Hepatocyte (in vitro differentiated cells): ENCODE measurements around the gene GMEB2.

Source experiments
- EZH2 ChIP-seq: fragments of 200-600 bp; sonication (generic); IDR thresholded peaks from 2 replicates; pipeline ENCODE4 v1.6.1; 2016; ENCODE audit warnings: antibody characterized with exemption, mild to moderate bottlenecking, borderline replicate concordance
- EZH2phosphoT487 ChIP-seq: fragments of 200-600 bp; sonication (generic); IDR thresholded peaks from one replicate; pipeline ENCODE4 v1.6.1; 2018; ENCODE audit warnings: antibody characterized with exemption, mild to moderate bottlenecking, low read depth, moderate library complexity; ENCODE audit not compliant: unreplicated experiment, severe bottlenecking
- TF ChIP-seq, protein P1 (sequence below): fragments of 200-600 bp; sonication (generic); IDR thresholded peaks from 2 replicates; pipeline ENCODE4 v1.5.1; 2016; ENCODE audit warnings: antibody characterized with exemption, mild to moderate bottlenecking; ENCODE audit not compliant: poor library complexity

DNA sequence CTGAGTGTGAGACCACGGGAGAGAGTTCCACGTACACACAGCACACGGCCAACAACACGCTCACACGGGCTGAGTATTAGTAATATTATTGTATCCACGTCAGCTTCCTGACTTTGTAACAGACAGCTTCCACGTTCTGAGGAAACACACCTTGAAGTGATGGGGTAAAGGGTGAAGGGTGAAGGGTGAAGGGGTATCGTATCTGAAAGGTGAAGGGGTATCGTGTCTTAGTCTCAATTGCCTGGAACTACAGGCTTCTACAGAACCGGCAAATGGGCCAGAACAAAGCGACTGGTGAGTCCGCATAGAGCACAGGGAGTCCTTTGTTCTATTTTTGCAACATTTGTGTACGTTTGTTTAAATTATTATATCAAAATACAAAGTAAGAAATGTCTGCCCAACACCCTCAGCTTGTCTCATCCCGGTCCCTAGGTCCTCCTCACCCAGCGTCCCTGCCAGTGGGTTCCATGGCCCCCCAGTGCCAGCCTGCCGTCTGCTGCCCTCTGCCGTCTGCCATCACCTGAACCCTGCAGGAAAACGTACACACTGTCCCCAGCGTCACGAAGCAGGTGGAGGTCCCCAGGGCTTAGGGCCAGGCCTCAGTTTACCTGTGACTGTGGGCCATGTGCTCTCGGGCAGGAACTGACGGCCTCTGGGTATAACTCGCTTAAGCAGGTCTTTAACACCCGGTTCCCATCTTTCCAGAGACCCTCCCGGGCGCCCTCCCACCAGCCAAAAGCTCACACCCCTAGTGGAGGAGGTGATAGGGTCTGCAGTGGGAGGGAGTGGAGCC, 48.5 kb downstream of the GMEB2 start:
- TF ChIP-seq EZH2: no peak
- TF ChIP-seq, protein P1, sequence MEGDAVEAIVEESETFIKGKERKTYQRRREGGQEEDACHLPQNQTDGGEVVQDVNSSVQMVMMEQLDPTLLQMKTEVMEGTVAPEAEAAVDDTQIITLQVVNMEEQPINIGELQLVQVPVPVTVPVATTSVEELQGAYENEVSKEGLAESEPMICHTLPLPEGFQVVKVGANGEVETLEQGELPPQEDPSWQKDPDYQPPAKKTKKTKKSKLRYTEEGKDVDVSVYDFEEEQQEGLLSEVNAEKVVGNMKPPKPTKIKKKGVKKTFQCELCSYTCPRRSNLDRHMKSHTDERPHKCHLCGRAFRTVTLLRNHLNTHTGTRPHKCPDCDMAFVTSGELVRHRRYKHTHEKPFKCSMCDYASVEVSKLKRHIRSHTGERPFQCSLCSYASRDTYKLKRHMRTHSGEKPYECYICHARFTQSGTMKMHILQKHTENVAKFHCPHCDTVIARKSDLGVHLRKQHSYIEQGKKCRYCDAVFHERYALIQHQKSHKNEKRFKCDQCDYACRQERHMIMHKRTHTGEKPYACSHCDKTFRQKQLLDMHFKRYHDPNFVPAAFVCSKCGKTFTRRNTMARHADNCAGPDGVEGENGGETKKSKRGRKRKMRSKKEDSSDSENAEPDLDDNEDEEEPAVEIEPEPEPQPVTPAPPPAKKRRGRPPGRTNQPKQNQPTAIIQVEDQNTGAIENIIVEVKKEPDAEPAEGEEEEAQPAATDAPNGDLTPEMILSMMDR: no peak
- TF ChIP-seq EZH2phosphoT487: no peak
